ENCODE measurements around the gene MATN4. TPM values are rescaled to one million over a fixed set of nuclear protein-coding genes. Genes with fewer than 3 reads are reported as not detected.

The MATN4 gene
- total and polyA plus RNA-seq, 2 of the 13 experiments (the other 11 are each of a cell fraction or from before 2014, with no cell fraction given), result not detected

- TF ChIP-seq AFF4 (CRISPR knock-in tag; IDR thresholded peaks at IDR 0.05), result peak; percentile 50; the same call in 1 of the 2 replicates
- TF ChIP-seq ZNF512 (CRISPR knock-in tag; IDR thresholded peaks at IDR 0.05), result no peak
- peak; percentile 37; the same call in 1 of the 2 replicates for TF ChIP-seq ZNF281 (CRISPR knock-in tag; IDR thresholded peaks at IDR 0.05; ENCODE audit: borderline replicate concordance)
- peak; percentile 69; the same call in 1 of the 2 replicates for TF ChIP-seq KLF11 (CRISPR knock-in tag; IDR thresholded peaks at IDR 0.05)
- TF ChIP-seq ELF4 (CRISPR knock-in tag; IDR thresholded peaks at IDR 0.05; ENCODE audit: borderline replicate concordance), result no peak
- TF ChIP-seq ZFX (CRISPR knock-in tag; IDR thresholded peaks at IDR 0.05; ENCODE audit: low read depth), result peak; percentile 72
- peak; percentile 87; the same call in 1 of the 2 replicates for TF ChIP-seq MYPOP (CRISPR knock-in tag; IDR thresholded peaks at IDR 0.05)
- no peak for TF ChIP-seq SCMH1 (CRISPR knock-in tag; IDR thresholded peaks at IDR 0.05; ENCODE audit: borderline replicate concordance)
- no peak for TF ChIP-seq NFATC3 (CRISPR knock-in tag; IDR thresholded peaks at IDR 0.05)
- TF ChIP-seq TERF1 (CRISPR knock-in tag; IDR thresholded peaks at IDR 0.05), result no peak
- no peak; the same call in 1 of the 2 replicates for TF ChIP-seq ZNF891 (CRISPR knock-in tag; IDR thresholded peaks at IDR 0.05)
- TF ChIP-seq CC2D1A (CRISPR knock-in tag; IDR thresholded peaks at IDR 0.05), result no peak
- peak; percentile 65 for TF ChIP-seq ZNF331 (CRISPR knock-in tag; IDR thresholded peaks at IDR 0.05)
- TF ChIP-seq ZNF883 (CRISPR knock-in tag; IDR thresholded peaks at IDR 0.05; ENCODE audit: not compliant biosample characterization), result peak; percentile 85
- peak; percentile 76 for TF ChIP-seq MEF2D (CRISPR knock-in tag; IDR thresholded peaks at IDR 0.05)
Observed at GRCh38 chr20:45347936-45348778, 40.1 kb upstream of the MATN4 start, which contains the start of gene SDC4 (continued).
